GM18861 (cell line): ENCODE measurements around the gene TAC4.
A peak's percentile ranks its signal among the peaks of the same experiment; 100 is the strongest.
"Not testable (repeated sequence)": the region's sequence is repeated elsewhere in the genome, so short reads cannot be mapped to it uniquely, and the experiment has no call there.

Source experiments
- ATAC-seq: cut with Tn5 transposase; IDR thresholded peaks from one replicate; pipeline ENCODE4 v1.9.1; 2021; ENCODE audit not compliant: unreplicated experiment

TAC4 gene

DNA sequence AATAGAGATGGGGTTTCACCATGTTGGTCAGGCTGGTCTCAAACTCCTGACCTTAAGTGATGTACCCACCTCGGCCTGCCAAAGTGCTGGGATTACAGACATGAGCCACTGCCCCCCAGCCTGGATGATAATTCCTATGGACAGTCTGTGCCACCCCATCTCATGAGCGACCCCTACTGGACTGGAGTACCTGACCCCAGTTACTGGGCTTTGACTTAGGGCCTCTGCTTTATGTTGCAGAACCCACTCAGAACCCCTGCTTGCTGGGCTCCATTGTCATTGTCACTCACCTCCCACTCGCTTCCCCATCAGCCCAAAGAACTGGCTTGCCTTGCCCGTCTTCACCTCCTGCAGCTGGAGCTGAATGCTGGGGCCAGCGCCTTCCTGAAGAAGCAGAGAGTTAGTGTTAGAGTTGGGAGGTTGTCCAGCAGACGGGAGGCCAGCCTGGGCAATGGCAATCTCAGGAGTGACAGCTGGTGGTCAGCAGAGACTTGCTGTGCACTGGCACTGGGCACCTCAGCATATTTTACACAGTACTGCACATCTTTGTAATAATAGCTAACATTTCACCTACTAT, 4.0 kb downstream of the TAC4 start:
- no peak for ATAC-seq

DNA sequence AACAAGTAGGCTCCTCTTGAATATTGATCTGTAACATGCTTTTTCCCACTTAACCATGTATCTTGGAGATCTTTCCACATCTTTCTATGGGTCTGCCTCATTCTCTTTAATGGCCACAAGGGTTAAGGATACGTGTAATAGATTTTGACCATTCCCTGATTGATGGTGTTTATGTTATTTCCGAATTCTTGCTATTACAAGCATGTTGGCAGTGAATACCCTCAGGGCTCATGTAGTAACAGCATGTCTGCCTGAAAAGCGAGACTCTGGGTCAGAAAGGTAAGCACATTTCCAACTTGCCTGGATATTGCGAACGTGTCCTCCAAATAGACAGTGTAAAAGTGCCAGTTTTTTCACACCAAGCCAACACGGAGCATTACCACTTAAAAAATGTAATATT, 5.0 kb downstream of the TAC4 start:
- ATAC-seq, result no peak

DNA sequence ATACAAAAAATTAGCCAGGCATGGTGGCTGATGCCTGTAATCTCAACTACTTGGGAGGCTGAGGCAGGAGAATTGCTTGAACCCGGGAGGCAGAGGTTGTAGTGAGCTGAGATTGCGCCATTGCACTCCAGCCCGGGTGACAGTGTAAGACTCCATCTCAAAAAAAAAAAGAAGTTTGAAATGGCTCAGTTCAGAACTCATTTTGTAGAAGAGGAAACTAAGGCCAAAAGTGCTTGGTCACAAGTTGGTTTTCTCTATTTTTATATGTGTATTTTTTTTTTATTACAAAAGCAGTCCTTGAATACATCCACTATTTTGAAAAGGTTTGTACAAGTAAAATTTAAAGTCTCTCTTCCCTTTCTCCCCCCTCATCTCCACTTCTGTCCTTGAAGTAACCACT, 5.5 kb downstream of the TAC4 start:
- no peak for ATAC-seq

DNA sequence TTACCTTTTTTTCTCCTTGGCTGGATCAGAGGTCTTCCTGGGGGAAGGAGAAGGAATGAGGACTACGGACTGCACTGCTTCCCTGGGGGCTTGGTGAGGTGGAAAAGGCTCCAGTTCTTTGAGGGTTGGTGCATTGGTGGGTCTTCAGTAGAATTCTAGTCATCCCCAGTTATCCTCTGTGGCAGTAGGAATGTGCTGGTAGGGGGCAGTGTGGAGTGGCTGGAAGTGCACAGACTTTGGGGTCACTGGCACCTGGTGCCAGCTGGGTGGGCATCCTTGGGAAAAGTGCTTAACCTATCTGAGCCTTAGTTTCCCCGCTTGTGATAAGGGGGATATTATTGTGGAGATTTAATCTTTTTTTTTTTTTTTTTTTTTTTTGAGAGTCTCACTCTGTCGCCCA, 6.3 kb downstream of the TAC4 start:
- ATAC-seq, result no peak

DNA sequence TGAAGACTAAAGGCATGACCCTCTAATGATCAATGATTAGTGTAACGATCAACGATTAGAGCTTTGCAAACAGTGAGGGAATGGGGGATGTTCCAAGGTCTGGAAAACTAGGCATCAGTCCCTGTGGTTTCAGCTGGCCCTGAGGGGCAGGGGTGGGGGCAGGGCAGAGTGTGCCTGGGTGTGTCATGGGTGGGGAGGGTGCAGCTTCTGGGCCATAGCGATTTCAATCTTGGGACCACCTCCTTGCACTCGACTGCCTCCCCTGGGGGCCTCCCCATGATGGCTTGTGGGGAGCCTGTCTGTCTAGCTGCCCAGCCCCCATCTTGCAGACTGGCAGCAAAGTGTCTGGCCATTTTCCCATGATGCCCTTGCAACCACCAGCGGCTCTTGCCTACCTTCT, 8.4 kb downstream of the TAC4 start:
- ATAC-seq, result no peak

DNA sequence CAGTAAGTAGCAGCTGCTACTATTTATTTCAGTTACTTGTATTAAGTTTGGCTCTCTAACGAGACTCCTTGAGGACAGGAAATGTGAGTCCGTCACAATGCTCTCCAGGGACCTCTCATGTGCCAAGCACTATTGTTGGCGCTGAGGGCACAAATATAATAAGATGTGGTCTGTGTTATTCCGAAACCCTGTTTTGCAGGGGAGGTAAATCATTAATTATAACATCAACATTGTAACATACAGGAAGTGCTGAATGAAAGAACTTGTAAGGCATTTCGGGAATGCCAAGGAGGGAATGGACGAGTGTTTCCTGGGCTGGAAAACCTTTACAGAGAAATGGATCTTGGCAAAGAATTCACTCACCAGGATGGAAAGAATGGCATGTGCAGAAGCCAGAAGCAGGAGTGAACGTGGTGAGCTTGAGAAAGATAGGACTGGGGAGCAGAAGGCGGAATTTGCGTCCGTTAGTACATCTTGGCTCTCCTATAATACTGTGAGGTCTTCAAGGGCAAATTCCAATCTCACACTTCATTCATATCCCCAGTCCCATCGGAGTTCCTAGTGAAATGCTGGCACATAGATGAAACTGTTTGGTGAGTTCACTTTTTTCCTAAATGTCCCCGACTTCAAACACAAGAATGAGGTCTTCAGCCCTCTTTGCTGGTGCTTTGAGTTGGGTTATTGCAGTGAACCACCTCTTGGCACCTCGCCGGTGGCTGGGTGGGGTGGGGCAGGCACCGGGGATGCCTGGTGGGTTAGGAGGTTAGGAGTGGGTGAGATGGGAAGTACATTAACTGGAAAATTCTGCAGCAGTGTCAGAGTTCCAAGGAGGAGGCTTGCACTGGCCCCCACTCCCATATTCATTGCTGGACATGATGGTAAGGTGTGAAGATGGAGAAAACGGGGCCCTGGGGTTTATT, 11.5 kb downstream of the TAC4 start:
- peak; percentile 68 for ATAC-seq

DNA sequence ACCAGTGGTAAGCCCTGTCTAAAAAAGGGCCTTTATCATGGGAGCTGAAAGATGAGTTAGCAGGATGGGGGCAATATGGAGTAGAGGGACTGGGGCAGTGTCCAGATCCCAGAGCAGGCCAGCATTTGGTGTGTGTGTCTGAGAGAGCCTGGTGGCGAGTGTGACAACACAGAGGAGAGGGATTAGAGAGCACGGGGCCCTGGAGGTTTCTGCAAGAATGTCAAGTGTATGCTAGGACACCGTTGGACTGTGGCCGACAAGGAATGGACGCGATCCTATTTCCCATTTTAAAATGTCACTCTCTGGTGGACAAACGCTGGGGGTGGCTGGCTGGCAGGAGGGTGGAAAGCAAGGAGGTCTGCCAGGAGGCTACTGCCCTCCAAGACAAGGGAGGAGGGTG, 12.4 kb downstream of the TAC4 start:
- no peak for ATAC-seq

DNA sequence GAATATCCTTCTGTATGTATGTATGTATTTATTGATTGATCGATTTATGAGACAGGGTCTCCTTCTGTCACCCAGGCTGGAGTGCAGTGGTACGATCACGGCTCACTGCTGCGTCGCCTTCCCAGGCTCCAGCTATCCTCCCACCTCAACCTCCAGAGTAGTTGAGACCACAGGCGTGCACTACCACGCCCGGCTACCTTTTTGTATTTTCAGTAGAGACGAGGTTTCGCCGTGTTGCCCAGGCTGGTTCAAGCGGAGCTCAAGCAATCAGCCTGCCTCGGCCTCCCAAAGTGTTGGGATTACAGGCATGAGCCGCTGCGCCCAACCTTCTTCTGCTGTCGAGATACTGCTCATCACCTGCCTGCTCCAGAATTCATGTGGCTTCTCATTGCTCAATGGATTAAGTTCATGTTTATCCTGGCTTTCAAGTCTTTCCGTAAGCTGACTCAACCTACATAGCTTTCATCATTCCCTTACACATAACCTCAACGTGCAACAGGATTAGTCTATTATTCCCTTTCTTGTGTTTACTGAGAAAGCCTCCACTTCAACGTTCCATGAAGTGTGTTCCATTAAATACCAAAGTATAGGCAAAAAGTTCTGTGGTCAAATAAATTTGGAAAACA, 13.6 kb downstream of the TAC4 start:
- ATAC-seq, result no peak

DNA sequence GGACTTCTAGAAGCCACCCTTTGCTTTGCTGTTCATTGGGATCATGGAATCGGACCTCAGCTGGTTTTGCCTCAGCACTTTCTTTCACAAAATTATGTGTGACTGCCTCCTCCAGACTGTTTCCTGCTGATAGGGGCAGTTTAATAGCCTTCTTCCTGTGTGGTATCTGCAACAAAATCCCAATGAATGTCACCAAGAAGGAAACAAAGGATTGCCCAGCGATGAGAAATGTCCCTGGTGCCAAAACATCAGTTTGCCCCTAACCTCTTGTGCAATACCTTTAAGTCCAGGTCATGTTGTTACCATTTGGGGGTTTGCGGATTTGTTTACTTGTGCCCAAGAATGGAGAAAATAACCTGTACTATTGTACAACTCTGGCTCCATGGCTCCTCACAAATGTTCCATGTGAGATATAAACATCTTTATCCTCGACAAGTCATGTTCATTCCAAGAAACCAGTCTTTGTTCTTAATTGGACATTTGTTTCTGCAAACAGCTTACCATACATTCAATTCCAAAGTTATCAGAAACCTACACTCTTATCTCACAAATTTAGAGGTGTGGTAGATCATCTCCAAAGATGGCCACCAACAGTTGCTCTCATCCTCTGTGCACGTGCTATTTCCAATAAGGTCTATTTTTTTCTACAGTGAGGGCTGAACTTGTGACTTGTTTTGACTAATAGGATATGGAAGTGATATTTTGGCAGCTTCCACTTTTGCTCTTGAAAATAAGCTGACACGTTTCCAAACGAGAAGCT, 14.8 kb downstream of the TAC4 start:
- no peak for ATAC-seq

DNA sequence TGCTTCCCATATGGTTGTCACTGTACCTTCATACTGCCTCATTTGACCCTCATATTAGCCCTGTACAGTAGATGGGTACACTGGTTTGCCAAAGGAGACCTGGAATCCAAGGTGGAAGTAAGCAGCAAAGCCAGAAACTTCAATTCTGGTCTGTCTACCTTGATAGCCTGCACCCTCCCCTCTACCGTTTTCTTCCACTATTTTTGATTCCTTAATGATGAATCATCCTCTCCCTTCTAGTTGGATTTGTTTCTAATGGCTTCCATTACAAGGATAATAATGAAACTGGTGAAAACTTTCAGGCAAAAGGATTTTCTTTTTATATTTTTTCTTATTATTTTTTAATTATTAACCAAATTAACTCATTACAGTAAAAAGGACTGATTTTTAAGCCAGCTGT, 17.3 kb downstream of the TAC4 start:
- no peak for ATAC-seq

DNA sequence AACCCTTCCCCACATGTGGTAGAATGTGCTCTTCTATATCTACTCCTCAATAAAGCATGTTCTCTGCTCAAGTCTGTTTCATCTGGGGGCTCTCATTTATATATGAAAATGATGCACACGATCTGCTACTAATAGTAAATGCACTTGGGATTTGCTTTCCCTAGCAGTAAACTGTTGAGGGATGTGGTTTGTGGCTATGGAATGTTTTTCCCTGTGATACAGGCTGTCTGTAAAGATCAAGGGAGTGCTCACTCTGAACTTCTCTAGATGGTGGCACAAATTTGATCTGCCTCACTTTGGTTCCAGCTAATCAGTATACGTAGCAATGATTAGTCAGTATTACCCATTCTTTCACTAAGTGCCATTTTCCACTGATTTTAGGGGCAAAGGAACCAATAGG, 18.8 kb downstream of the TAC4 start:
- ATAC-seq, result no peak

DNA sequence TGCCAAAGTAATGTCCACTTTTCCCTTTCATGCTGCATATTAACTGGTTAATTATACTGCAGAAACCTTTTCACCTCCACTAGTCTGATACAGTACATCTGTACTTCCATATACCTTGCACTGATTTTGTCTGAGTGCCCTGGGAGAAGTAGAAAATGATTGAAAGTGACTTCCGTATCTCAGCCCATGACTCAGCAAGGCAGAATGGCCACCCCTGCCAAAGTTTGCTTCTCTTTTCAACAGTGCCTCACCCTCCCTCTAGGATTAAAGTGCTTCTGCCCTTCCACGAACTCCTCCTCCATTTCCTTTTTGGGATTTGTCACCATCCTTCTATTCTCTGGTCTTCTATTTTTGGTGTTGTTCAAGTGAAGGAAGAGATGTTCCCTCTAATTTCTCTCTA, 19.5 kb downstream of the TAC4 start:
- not testable (repeated sequence) for ATAC-seq

DNA sequence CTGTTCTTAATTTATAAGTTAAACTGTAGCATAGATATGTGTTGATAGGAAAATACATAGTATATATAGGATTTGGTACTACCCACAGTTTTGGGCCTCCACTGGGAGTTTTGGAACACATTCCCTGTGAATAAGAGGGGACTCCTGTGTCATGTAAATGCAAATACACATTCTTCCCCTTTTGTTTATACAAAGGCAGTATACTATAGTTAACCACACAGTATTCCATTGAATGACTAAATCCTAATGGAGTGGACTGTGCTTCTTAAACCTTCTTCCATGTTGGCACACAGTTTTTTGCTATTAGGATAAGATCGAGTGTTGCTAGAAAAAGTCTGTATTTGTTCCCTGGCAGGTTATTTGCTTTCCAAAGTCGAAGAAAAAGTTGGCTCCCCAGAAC, 22.2 kb downstream of the TAC4 start:
- ATAC-seq, result no peak

DNA sequence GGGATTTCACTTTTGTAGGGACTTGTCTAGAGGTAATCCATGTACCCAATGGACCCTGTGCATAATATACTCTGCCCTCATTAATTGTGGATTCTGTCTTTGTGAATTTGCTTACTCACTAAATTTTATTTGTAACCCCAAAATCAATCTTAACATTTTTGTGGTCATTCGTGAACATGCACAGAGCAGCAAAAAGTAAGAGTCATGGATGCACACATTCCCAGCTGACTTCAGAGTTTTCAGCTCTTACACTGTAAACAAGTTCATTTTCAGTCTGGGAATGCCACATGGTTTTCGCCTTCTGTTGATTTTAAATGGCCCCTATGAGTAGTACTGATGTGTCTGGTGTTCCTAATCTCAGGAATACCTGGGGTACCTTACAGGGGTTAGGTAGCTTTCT, 24.3 kb downstream of the TAC4 start:
- ATAC-seq, result no peak

DNA sequence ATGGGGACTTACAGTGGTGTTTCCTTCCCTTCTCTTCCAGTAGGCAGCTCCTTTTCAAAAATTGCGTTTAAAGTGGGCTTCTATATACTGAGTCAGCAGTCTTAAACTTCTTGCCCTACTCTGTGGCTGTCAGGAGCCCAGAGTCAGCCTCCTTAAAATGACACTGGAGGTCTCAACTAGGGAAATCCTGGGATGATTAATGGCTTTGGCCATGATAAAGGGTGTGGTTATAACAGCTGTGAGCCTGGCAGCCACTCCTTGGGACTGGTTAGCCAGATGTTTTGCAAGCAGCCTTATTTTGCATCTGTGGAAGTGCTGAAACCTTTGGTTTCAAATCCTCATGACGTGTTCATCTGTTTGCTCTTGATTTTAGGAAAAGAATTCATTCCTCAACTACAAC, 25.0 kb downstream of the TAC4 start:
- no peak for ATAC-seq

DNA sequence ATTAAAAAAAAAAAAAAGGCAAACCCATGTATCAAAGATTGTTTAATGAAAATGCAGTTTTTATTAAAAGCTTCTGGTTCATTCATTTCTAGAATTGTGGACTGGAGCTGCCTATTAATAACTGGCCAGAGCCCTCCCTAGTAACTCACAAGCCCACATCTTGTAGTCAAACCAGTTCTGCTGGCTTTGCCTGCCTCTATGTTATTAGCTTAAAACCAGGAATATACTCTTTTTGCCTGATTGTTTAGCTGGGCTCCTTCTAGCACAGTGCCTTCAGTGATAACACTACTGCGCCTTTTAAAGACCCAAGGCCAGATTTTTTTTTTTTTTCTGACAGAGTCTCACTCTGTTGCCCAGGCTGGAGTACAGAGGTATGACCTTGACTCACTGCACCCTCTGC, 26.0 kb downstream of the TAC4 start:
- ATAC-seq, result no peak

DNA sequence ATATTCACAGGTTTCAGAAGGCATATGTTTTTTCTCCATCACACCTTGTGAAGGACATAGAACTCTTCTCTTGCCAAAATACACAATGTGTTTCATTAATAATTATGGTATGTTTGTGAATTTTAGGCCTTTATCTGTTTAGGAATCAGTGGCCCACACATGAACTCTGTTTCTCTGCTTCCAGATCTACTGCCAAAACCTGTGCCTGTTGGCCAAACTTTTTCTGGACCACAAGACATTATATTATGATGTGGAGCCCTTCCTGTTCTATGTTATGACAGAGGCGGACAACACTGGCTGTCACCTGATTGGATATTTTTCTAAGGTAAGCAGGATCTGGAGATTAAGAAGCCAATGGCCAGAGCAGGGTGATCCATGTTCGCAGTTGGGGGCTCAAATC, 26.4 kb downstream of the TAC4 start:
- ATAC-seq, result no peak

DNA sequence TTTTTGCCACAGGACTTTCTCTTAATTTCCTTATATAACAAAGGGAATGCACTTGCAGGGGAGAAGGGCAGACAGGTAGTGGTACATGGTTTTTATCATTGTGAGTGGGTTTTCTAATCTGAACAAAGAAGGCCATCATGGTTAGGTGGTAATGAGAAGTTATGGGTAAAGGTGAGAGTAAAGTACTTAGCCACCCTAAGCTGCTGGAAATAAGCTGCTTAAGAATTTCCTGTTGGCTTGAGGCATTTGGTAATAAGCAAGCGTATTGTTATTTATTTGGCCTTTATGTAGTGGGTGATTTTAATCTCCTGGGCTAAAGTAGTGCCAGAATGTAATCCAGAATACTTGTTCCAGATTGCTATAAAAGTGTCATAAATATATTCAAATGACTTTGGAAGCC, 27.1 kb downstream of the TAC4 start:
- no peak for ATAC-seq

DNA sequence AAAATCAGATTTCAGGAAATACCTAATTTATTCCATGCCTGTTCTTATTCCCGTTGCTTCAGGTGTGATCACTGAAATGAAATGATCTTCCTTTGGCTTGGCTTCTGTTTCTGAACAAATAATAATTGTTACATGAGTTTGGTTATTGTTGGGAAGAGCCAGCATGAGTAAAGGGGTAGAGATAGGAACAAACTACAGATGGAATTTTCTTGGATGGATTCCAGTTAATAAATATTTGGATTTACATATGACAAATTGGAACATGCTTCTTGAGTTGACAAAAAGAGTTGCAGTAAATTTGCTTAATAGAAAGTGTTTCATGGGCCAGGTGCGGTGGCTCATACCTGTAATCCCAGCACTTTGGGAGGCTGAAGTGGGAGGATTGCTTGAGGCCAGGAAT, 28.2 kb downstream of the TAC4 start:
- no peak for ATAC-seq

DNA sequence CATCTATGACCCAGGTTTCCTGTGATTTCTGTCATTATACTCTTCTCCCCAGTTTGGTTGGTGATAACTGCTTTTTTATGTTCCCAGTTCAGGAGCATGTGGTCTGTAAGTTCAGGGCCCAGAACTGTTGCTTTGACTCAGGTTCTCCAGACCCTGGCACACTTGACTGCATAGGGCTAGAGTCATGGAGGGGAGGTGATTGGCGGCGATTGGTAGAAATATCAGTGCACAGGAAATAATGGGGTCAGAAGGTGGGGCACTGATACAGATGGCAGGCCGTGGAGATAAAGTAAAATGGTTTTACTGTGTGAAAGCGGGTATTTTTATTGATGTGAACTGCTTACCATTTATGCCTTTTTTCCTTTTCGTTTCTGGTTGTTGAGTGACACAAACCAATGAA, 28.7 kb downstream of the TAC4 start:
- ATAC-seq, result no peak

DNA sequence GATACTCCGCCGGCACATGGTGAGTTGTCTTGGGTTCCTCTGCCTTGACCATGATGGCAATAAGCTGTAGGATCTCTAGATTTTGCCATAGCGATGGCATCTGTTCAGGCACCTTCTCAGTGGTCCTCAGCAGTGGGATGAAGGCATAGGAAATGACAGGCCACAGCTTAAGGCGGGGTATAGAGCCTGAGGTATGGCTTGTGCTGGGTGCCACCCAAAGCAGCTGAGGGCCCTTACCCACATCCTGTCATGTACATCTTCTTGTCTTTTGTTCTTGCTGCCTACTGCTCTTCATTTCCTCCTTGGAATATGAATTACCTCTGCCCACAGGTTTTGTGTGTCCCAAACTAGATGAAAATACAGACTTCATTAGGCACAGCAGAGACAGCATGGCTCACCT, 29.9 kb downstream of the TAC4 start:
- ATAC-seq, result no peak
